NCI-H748 treated with DMSO at 0.1 percent for 48 hours (cell line): ENCODE data around the gene CKLF.
"Not testable (repeated sequence)": the region's sequence is repeated elsewhere in the genome, so short reads cannot be mapped to it uniquely, and the experiment has no call there.

ENCODE experiments used
- DNase-seq: peaks from one replicate; lab custom pipeline; 2025; lab: John Stamatoyannopoulos, UW

The CKLF gene

DNA sequence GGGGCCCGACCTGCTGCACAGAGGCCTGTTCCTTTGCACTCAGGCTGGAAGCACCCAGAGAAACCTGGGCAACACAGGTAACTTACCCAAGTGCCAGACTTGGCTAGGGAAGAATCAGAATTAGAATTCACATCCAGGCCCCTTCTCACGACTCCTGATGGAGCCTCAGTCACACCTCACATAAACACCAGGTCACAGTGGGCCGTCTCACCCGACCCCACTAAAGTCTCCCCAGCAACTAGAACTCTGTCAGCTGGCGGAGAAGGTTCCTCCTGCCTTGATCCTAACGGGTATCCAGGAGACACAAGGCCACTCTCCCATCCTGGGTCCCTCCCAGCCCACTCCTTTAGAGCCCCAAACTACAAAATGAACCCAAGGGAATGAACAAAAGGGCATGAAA lies 8.8 kb upstream of the CKLF start:
- DNase-seq, result no peak

DNA sequence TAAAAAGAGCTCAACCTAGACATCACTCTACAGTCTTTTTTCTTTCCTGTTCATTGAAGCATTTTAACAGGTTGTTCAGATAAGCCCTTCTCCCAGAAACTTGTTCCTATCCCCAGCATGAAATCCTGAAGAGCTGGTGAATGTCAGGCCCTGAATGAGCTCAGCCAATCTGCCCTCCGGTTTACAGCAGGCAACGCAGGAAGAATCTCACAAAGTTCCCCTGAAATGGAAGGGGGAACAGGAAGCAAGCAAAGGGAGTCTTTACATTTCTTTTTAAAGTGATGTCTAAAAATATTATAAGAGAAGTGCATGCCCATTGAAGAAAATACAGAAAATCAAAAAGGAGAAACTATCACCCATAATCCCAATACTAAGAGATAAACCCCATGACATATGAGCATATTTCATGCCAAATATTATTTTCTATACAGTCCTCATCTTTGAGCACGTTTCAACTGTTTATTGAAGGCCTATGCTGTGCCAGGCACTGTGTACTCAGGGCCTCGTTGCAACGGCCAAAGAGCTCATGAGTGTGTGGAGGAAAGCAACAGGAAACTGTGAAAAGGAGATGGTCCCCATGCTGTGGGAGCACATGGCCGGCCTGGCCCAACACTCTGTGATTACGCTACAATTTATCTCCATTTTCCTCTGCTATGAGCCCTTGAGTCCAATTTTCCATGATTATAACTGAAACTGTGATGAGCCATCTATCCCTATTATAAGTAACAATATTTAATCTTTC lies 8.2 kb upstream of the CKLF start:
- no peak for DNase-seq

DNA sequence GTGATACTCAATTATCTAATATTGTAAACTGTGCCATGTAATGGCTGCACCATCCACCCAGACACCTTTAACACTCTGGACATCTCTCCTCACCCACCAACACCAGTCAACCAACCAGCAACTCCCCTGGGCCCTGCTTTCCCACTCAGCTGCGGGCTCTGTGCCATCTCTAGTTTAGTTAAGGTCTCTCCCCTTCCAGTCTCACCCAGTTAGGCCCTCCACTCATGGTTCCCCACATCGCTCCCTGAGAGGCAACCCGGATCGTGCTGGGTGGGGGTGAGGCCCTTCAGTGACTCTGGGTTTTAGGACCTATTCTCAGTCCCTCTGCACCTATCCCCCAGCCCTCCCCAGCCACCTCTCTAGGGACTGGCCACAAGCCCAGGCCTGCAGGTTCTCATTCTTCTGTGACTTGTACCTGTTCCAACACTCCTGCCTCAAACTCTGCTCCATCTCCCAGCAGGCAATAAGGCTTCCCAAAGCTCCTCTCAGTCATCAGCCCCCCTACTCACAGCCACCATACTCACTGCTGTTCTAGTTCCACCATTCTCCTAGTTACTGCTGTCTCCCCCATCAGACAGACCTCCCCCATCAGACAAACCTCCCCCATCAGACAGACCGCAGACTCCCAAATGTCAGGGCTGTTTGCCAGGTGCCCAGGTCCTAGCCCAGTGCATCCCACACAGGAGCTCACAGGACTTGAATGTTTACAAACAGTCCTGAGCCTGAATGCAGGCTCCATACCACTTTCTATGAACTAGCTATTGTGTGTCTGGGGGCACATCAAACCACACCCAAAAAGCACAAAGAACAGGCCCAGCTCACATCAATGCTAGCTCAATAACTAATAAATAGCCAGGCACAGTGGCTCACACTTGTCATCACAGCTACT lies 5.0 kb upstream of the CKLF start:
- no peak for DNase-seq

GRCh38 chr16:66548068-66548467 lies 4.3 kb upstream of the CKLF start:
- no peak for DNase-seq

GRCh38 chr16:66548868-66549267 lies 3.5 kb upstream of the CKLF start:
- no peak for DNase-seq

DNA sequence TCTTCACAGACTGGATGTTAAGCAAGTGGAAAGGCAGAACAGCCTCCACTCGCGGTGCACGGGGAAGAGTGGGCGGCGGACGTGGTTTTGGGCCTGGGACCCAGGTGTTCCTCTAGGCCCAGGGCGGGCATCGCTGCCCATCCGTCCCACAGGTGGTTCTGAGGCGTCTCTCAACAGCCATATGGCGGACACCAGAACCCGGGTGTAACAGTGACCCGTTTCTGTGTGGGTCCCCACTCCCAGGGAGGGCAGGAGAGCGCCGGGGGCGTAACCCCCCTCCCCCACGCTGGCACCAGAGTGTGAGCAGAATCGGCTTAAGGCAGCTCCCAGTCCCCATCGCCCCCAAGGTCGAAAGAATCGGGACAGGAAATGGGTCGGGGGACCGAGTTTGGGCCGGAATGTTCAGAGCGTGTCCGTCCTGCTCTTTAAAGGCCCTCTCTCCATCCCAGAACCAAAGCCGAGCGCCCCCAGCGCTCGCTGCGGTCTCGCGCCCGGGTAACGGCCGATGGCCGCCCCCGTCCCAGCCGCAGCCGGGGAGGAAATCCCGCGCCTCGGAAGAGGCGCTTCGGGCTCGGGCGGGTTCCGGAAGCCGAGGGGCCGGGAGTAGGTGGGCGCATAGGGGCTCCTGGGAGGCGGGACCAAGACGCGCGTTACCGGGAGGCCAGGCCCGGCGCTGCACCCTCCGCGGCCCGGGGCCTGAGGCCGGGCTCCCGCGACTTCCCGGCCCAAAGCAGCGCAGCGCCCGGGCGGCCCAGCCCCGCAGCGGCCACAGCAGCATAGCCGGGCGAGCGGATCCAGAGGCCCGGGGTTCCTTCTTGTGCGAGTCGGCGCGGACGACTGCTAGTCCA lies 2.9 kb upstream of the CKLF start, which contains the start of gene TK2:
TK2 (minus strand) TSS at position 839 of the 848 bp plus-strand sequence; CDS start at position 778, 61 bp downstream.
- DNase-seq, result no peak

DNA sequence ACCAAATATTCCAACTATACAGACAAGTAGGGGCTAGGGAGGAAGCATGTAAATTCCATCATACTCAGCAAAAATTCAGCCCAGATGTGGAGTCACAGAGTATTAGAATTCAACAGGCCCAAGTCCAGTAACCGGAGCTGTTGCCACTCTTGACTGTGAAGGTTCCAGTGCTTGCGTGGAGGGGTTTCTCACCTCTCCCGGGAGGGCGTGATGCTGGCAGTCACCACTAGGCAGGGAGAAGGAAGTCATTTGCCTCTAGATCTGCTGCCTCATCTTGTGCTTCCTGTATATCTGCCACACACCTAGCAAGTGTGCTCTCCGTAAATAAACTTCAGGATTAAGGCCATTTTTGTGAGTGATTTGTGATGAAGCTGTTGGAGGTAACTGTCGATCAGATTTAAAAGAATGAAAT lies 1.0 kb upstream of the CKLF start:
- DNase-seq, result no peak

DNA sequence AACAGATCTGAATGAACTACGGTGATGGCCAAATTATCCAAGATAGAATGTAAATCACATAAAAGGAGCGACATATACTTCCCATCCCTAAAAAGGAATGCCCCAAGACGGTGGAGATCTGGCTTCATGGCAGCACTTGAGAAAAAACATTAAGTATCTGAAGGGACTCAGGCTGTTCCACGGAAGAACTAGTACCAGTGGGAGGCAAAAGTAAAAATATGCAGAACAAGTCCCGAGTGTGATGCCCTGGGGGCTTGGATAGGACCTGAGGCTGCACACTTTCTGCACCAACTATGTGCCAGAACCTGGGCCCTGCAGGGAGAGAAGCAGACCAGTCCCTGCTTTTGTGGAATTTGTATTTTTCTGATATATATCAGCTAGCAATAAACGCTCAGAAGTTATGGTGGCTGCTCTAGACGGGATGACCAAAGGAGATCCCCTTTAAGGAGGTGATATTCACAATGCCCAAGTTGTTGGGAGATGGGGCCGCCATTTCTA lies 539 bp upstream of the CKLF start:
- no peak for DNase-seq

- DNase-seq, result no peak
Observed at GRCh38 chr16:66553223-66553622, 847 bp downstream of the CKLF start.

- DNase-seq, result no peak
Observed at GRCh38 chr16:66554021-66554420, 1.6 kb downstream of the CKLF start.

DNA sequence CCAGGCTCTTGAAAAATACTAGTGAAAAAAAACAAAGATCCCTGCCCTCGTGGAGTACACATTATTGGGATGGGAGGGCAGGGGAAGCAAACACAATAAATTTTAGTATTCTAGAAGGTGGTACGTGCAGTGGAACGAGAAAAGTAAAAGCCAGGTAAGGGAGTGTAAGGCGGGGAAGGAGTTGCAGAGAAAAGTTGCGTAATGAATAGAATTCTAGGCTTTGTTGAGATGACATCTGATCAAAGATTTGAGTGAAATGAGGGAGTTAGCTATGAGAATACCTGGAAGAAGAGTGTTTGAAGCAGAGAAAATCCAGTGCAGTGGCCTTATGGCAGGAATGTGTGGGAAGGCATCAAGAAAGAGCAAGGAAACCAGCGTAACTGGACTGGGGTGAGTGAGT lies 2.1 kb downstream of the CKLF start:
- no peak for DNase-seq

DNA sequence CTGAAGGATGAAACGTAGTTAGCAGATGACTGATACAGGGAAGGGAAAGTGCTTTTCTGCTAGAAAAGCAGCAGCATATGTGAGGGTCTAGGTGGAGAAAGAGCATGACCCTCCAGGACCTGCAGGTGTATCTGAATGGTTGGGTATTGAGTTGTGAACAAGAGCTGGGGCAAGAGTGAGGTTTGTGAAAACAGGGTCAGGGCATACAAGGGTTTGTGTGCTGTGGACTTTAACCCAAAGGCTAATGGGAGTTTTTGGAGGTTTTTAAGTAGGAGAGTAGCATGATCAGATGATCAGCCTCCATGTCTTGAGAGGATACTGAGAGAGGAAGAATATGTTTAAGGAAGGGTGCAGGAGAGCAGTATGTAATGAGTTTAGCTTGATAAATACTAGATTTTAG lies 7.7 kb downstream of the CKLF start:
- DNase-seq, result no peak

GRCh38 chr16:66561381-66562080 lies 9.2 kb downstream of the CKLF start:
- DNase-seq, result no peak

GRCh38 chr16:66562409-66562808 lies 10.0 kb downstream of the CKLF start:
- no peak for DNase-seq

DNA sequence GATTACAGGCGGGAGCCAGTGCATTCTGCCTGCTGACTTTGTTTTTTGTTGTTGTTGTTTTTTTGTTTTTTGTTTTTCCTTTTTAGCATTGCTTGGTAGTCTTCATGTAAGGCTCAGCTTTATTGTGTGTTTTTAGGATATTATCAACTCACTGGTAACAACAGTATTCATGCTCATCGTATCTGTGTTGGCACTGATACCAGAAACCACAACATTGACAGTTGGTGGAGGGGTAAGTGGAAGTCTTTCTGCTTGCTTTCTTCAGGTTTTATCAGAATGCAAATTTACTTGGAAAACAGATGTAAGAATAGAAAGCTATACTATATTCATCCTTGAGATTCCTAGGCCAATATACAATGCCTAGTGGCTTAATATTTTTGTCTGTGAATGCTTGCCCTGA lies 10.6 kb downstream of the CKLF start:
- no peak for DNase-seq

GRCh38 chr16:66563574-66564334 lies 11.4 kb downstream of the CKLF start:
- no peak for DNase-seq

DNA sequence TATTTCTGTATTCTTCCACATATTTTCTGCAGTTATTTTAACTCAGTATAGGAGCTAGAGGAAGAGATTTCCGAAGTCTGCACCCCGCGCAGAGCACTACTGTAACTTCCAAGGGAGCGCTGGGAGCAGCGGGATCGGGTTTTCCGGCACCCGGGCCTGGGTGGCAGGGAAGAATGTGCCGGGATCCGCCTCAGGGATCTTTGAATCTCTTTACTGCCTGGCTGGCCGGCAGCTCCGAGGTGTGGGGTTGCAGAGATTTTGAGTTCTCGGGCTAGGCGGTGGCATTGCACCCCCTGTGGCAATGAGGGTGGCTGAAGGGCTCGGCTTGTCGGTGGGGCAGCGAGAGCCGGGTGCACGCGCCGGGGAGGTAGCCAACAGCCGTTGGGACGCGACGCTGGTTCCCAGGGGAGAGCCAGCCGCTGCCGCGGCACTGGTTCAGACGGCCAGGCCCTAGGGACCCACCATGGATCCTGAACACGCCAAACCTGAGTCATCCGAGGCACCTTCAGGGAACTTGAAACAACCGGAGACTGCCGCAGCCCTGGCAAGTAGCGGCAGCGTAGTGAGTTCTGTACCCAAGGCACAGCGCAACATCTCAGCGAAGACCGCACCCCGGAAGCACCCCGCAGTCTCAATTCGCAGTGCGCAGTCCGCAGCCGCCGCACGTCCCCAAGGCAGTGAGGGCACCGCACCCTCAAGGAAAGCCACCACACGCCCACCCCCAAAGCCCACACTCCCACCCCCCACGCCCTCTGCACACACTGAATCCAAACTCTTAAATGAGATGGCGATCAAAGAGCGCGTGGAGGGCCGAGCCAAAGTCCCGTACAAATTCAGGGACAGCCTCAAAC lies 13.9 kb downstream of the CKLF start, which contains the start of gene CMTM1:
CMTM1 (plus strand) TSS at position 389 of the 851 bp plus-strand sequence; CDS start at position 464, 75 bp downstream.
- DNase-seq, result no peak

- DNase-seq, result not testable (repeated sequence)
Observed at GRCh38 chr16:66567270-66567669, 14.9 kb downstream of the CKLF start.

GRCh38 chr16:66568355-66568754 lies 16.0 kb downstream of the CKLF start:
- DNase-seq, result no peak

DNA sequence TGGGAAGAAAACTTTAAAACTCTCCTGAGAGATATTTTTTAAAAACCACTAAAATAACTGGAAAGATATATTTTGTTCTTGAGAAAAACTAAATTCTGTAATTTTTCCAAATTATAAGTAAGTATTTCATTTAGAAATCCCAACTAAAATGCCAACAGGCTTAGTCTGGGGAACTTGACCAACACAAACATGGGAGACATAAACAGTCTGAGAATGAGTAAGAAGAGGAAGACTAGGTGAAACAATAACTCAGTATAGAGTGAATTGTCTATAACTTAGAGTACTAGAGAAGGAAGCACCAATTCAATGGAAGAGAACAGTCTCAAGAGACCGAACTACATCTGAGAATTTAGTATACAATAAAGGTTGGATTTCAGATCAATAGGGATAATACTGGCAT lies 16.8 kb downstream of the CKLF start:
- no peak for DNase-seq
